Measurements from ENCODE around the gene EBI3. TPM values are rescaled to one million over a fixed set of nuclear protein-coding genes. Genes with fewer than 3 reads are reported as not detected.
"Not testable (repeated sequence)": the region's sequence is repeated elsewhere in the genome, so short reads cannot be mapped to it uniquely, and the experiment has no call there.

EBI3 gene
- total RNA-seq, 1 experiment from 2014 or later = 0.68 TPM

DNA sequence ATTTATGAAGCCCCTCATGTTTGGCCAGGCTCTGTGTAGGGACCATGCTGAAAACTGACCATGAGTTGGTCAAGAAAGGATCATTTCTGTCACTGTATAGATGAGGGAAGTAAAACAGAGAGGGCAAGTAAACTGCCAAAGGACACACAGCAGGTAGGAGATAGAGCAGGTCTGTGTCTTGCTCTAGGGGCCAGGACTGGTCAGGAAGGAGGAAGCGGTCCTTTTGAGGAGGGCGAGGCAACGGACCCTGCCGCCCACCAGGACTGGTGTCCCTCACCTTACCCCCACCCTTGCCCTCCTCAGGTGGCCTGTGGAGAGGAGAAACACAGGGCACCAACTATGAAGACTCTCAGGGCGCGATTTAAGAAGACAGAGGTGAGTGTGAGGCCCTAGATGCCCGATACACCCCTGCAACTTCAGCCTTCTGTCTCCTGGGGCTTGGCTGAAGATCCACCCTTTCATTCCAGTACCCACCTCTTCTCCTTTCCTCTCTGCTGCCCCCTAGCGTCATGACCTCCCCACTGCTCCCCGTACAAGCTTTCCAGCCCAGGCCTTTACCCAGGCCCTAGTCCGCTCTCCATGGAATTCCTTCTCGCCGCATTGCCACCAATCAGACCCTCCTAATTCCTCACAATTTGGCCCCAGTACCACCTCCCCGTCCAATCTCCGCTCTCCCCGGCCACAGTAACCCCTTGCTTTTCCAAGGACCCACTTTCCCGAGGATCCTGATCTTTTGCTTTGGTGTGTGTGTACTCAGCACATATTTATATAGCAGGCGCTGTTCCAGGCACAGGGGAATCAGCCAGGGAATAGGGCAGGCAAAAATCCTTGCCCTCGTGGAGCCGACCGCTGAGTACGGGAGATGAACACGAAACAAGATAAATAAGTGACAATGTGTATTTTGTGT, 43.0 kb upstream of the EBI3 start:
- Mint-ChIP-seq H3K4me3 (ENCODE audit: unreplicated experiment) (no peak overlapping the region), H3K27me3 (ENCODE audit: insufficient read depth, unreplicated experiment) (no peaks in the 10 kb centered on the region), H3K4me1 (ENCODE audit: low read depth, unreplicated experiment) (no peaks in the 10 kb centered on the region), H3K36me3 (ENCODE audit: insufficient read depth, unreplicated experiment) (peaks cover 8% of the 10 kb centered on the region), H3K9me3 (ENCODE audit: unreplicated experiment) (no peaks in the 10 kb centered on the region), H3K27ac (ENCODE audit: unreplicated experiment) (no peak overlapping the region)
- TF ChIP-seq, protein P1, sequence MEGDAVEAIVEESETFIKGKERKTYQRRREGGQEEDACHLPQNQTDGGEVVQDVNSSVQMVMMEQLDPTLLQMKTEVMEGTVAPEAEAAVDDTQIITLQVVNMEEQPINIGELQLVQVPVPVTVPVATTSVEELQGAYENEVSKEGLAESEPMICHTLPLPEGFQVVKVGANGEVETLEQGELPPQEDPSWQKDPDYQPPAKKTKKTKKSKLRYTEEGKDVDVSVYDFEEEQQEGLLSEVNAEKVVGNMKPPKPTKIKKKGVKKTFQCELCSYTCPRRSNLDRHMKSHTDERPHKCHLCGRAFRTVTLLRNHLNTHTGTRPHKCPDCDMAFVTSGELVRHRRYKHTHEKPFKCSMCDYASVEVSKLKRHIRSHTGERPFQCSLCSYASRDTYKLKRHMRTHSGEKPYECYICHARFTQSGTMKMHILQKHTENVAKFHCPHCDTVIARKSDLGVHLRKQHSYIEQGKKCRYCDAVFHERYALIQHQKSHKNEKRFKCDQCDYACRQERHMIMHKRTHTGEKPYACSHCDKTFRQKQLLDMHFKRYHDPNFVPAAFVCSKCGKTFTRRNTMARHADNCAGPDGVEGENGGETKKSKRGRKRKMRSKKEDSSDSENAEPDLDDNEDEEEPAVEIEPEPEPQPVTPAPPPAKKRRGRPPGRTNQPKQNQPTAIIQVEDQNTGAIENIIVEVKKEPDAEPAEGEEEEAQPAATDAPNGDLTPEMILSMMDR (IDR thresholded peaks at IDR 0.05; ENCODE audit: insufficient read depth in 1 of 2, low read depth in 1 of 2, low read length in 1 of 2, severe bottlenecking in 1 of 2, unreplicated experiment in 1 of 2) = peak; percentile 72 to 87
- Histone ChIP-seq H3K4me3 (ENCODE audit: low read depth, low read length) (no peak overlapping the region), H3K4me1 (0 out of 2 replicates have a peak, but pooled peaks cover 3% of the 10 kb centered on the region), H3K36me3 (ENCODE audit: control insufficient read depth, insufficient read depth, low read length) (no peaks in the 10 kb centered on the region), H3K27me3 (replicated peaks; ENCODE audit: control insufficient read depth, insufficient read depth, low read length) (no peaks in the 10 kb centered on the region), H3K9me3 (no peaks in the 10 kb centered on the region)
- intact Hi-C loops (cut with micrococcal nuclease; ENCODE audit: unreplicated experiment) = no loop called here
- no TSS peak for BruUV-seq (replicated peaks)
- ChIA-PET POLR2A (interaction anchor here (0.5 kb wide), 1 partner anchor 199 kb away, joined by 4 read pairs; no protein-coding TSS in a partner anchor), CTCF (interaction anchor here (0.7 to 1.1 kb wide), 5 partner anchors 46 to 270 kb away, joined by 3 to 7 read pairs (median 5); no protein-coding TSS in a partner anchor)
- peak; percentile 82 to 85 for DNase-seq

DNA sequence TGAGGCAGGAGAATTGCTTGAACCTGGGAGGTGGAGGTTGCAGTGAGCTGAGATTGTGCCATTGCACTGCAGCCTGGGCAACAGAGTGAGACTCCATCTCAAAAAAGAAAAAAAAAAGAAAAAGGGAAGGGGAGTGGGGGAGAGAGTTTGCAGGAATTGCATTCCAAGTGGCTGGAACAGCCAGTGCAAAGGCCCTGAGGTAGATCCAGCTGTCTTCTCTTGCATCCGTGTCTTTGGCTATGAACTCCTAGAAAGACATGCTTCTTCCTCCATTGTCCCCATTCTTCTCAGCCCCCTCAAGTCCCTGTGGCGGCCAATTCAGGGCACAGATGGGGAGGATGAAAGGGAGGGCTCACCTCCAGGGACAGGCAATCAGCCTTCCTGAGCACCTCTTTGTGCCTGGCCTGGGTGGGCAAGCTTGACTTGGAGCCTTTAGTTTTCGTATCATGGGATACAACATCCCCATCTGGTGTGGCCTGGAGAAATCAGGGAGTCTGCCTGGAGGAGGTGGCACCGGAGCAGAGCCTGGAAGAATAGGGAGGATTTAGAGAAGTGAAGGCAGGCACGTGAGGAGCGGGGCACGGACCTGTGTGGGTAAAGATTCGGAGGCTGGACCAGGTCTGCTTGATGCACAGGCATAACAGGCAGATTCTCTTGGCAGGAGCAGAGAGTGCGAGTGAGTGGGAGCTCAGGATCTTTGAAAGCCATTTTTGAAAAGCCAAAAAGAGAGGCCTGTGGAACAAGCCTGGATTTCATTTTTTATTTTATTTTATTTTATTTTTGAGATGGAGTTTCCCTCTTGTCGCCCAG, 41.8 kb upstream of the EBI3 start:
- H3K36me3 ChIP-seq (ENCODE audit: control insufficient read depth, insufficient read depth, low read length) = no peaks in the 10 kb centered on the region
- H3K9me3 ChIP-seq = no peaks in the 10 kb centered on the region
- intact Hi-C loops (cut with micrococcal nuclease; ENCODE audit: unreplicated experiment) = no loop called here
- H3K4me3 ChIP-seq (ENCODE audit: low read depth, low read length) = no peak overlapping the region
- Mint-ChIP-seq H3K9me3 (ENCODE audit: unreplicated experiment) (no peaks in the 10 kb centered on the region), H3K36me3 (ENCODE audit: insufficient read depth, unreplicated experiment) (peaks cover 1% of the 10 kb centered on the region), H3K4me1 (ENCODE audit: low read depth, unreplicated experiment) (no peaks in the 10 kb centered on the region), H3K27ac (ENCODE audit: unreplicated experiment) (no peak overlapping the region), H3K27me3 (ENCODE audit: insufficient read depth, unreplicated experiment) (no peaks in the 10 kb centered on the region), H3K4me3 (ENCODE audit: unreplicated experiment) (no peak overlapping the region)
- no peak for DNase-seq
- no peaks in the 10 kb centered on the region for H3K4me1 ChIP-seq
- BruUV-seq (replicated peaks) = no TSS peak
- ChIA-PET CTCF (interaction anchor here (1.1 kb wide), 1 partner anchor 269 kb away, joined by 3 read pairs; no protein-coding TSS in a partner anchor), POLR2A (no interaction called here)
- TF ChIP-seq, protein P1 (IDR thresholded peaks at IDR 0.05; ENCODE audit: insufficient read depth in 1 of 2, low read depth in 1 of 2, low read length in 1 of 2, severe bottlenecking in 1 of 2, unreplicated experiment in 1 of 2) = no peak
- no peaks in the 10 kb centered on the region for H3K27me3 ChIP-seq (replicated peaks; ENCODE audit: control insufficient read depth, insufficient read depth, low read length)

DNA sequence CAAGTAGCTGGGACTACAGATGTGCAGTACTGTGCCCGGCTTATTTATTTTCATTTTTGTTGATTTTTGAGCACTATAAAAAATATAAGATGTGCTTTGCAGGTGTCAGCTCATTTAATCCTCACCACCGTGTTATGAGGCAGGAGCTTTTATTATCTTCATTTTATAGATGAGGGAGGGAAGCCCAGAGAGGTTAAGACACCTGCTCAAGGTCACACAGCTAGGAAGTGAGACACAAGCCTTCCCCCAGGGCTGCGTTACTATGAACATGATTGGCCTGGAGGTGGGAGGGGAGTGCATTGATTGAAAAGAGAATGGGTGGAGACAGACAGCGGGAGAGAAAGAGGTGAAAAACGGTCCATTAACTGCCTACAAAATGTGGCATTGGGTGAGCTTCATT, 39.7 kb upstream of the EBI3 start:
- no peaks in the 10 kb centered on the region for H3K4me1 Mint-ChIP-seq (ENCODE audit: low read depth, unreplicated experiment)
- Histone ChIP-seq H3K27me3 (replicated peaks; ENCODE audit: control insufficient read depth, insufficient read depth, low read length) (no peaks in the 10 kb centered on the region), H3K9me3 (no peaks in the 10 kb centered on the region), H3K4me3 (ENCODE audit: low read depth, low read length) (no peak overlapping the region), H3K36me3 (ENCODE audit: control insufficient read depth, insufficient read depth, low read length) (no peaks in the 10 kb centered on the region), H3K4me1 (no peaks in the 10 kb centered on the region)
- no TSS peak for BruUV-seq (replicated peaks)
- intact Hi-C loops (cut with micrococcal nuclease; ENCODE audit: unreplicated experiment) = no loop called here
- CTCF ChIA-PET = interaction anchor here (0.6 kb wide), 1 partner anchor 144 kb away, joined by 3 read pairs; no protein-coding TSS in a partner anchor
- H3K9me3 Mint-ChIP-seq (ENCODE audit: unreplicated experiment) = no peaks in the 10 kb centered on the region
- no peak overlapping the region for H3K27ac Mint-ChIP-seq (ENCODE audit: unreplicated experiment)
- POLR2A ChIA-PET = no interaction called here
- H3K4me3 Mint-ChIP-seq (ENCODE audit: unreplicated experiment) = no peak overlapping the region
- no peaks in the 10 kb centered on the region for H3K36me3 Mint-ChIP-seq (ENCODE audit: insufficient read depth, unreplicated experiment)
- no peak for DNase-seq
- TF ChIP-seq, protein P1 (IDR thresholded peaks at IDR 0.05; ENCODE audit: insufficient read depth in 1 of 2, low read depth in 1 of 2, low read length in 1 of 2, severe bottlenecking in 1 of 2, unreplicated experiment in 1 of 2) = no peak
- H3K27me3 Mint-ChIP-seq (ENCODE audit: insufficient read depth, unreplicated experiment) = peaks cover 3% of the 10 kb centered on the region

DNA sequence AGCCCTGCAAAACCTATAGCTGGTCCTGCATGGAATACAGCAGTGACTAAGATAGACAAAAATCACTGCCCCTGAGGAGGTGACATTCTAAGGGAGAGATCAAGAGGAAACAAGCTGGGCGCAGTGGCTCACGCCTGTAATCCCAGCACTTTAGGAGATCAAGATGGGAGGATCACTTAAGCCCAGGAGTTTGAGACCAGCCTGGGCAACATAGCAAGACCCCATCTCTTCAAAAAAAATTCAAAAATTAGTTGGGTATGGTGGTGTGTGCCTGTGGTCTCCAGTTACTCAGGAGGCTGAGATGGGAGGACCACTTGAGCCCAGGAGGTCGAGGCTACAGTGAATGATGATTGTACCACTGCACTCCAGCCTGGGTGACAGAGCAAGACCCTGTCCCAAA, 36.8 kb upstream of the EBI3 start:
- H3K27ac Mint-ChIP-seq (ENCODE audit: unreplicated experiment); H3K4me1 Mint-ChIP-seq (ENCODE audit: low read depth, unreplicated experiment); H3K4me1 ChIP-seq; H3K9me3 ChIP-seq; H3K9me3 Mint-ChIP-seq (ENCODE audit: unreplicated experiment); BruUV-seq (replicated peaks); H3K27me3 ChIP-seq (replicated peaks; ENCODE audit: control insufficient read depth, insufficient read depth, low read length); H3K36me3 ChIP-seq (ENCODE audit: control insufficient read depth, insufficient read depth, low read length); H3K36me3 Mint-ChIP-seq (ENCODE audit: insufficient read depth, unreplicated experiment); CTCF ChIA-PET; DNase-seq; intact Hi-C loops (cut with micrococcal nuclease; ENCODE audit: unreplicated experiment); H3K4me3 ChIP-seq (ENCODE audit: low read depth, low read length); H3K4me3 Mint-ChIP-seq (ENCODE audit: unreplicated experiment): not testable (repeated sequence)
- H3K27me3 Mint-ChIP-seq (ENCODE audit: insufficient read depth, unreplicated experiment) = peaks cover 10% of the 10 kb centered on the region
- POLR2A ChIA-PET = interaction anchor here (0.5 kb wide), 1 partner anchor 224 kb away, joined by 3 read pairs; no protein-coding TSS in a partner anchor

All from Caco-2 (cell line).